ENCODE results near the gene CAMKK2.

DNA sequence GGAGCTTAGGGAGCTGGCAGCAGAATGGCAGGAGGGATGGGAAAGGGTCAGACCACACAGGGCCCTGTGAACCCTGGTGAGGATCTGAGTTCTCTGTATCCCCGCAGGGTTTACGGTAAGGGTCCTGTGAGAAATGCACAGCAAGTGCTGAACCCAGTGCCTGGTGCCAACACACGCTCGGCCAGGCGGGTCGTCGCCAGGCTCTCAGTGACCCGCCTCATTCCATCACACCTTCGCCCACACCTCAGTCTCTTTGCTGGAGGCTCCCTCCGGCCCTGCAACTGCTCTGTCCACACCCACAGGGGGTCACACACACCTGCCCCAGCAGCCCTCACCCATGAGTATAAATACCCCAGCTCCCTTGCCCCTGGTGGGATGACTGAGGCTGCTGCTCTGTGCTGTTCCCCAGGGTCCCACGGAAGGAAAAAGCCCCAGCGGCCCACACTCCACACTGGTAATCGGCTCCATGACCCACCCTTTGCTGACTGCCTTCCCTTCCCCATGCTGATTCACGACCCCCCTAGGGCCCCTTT lies 23.1 kb downstream of the CAMKK2 start:
- TF ChIP-seq KLF9 (tag by site-specific recombination; IDR thresholded peaks at IDR 0.05; ENCODE audit: low read depth) (no peak), ZNF223 (tag by site-specific recombination; IDR thresholded peaks at IDR 0.05) (no peak), ZNF629 (tag by site-specific recombination; IDR thresholded peaks at IDR 0.05) (no peak)
